Epithelial cell of esophagus (primary cell): ENCODE data around the gene MTRF1.

Source experiments
- DNase-seq: peaks from one replicate; pipeline ENCODE4 v3.0.0; 2010; ENCODE audit warnings: low read depth
- H3K4me3 ChIP-seq: 2 replicates; pipeline ENCODE4 v1.5.1; 2011; ENCODE audit warnings: mild to moderate bottlenecking, low read length, control low read depth
- CTCF ChIP-seq: IDR thresholded peaks from 2 replicates; pipeline ENCODE4 v1.5.1; 2011; ENCODE audit warnings: low read depth, mild to moderate bottlenecking, low read length, control low read depth, inconsistent platforms; ENCODE audit not compliant: insufficient read depth; ENCODE audit errors: missing control alignments

MTRF1 gene

GRCh38 chr13:41196620-41197019, 66.8 kb downstream of the MTRF1 start:
- peak; percentile 41 for DNase-seq
- H3K4me3 ChIP-seq = no peak overlapping the region
- TF ChIP-seq CTCF = peak; percentile 57

- DNase-seq = no peak
- TF ChIP-seq CTCF = no peak
- no peak overlapping the region for H3K4me3 ChIP-seq
Observed at GRCh38 chr13:41196011-41196410, 67.4 kb downstream of the MTRF1 start.

GRCh38 chr13:41193919-41194824, 69.2 kb downstream of the MTRF1 start, which contains the start of gene KBTBD7:
Gene KBTBD7, minus strand, starts transcription at chr13:41194569. Its CDS starts 312 bp downstream, at chr13:41194257.
- H3K4me3 ChIP-seq = peak within 1 kb of the TSS; percentile 64
- no peak for TF ChIP-seq CTCF

GRCh38 chr13:41193469-41193868, 69.9 kb downstream of the MTRF1 start:
- H3K4me3 ChIP-seq = peak overlapping the region; percentile 64
- no peak for DNase-seq

More at GRCh38 chr13:41193919-41194824, 69.2 kb downstream of the MTRF1 start, which contains the start of gene KBTBD7:
- DNase-seq = peak; percentile 98

GRCh38 chr13:41188584-41188983, 74.8 kb downstream of the MTRF1 start:
- peak; percentile 61 for DNase-seq

More at GRCh38 chr13:41193469-41193868, 69.9 kb downstream of the MTRF1 start:
- no peak for TF ChIP-seq CTCF

GRCh38 chr13:41186481-41186880, 76.9 kb downstream of the MTRF1 start:
- DNase-seq = no peak
- TF ChIP-seq CTCF = no peak
- no peak overlapping the region for H3K4me3 ChIP-seq

More at GRCh38 chr13:41188584-41188983, 74.8 kb downstream of the MTRF1 start:
- no peak for TF ChIP-seq CTCF
- H3K4me3 ChIP-seq = no peak overlapping the region
